B cell (primary cell): ENCODE results near the gene R3HDM4. TPM values are rescaled to one million over a fixed set of nuclear protein-coding genes. Genes with fewer than 3 reads are reported as not detected.

Experiments used
- ATAC-seq: fragments of 200-7000 bp; cut with Tn5 transposase; one replicate; pipeline ENCODE4 v1.10.0; 2021; ENCODE audit warnings: low read depth, mild to moderate bottlenecking, moderate number of reproducible peaks, moderate library complexity
- CTCF ChIA-PET: fragments of 350-600 bp; sonication (Branson Sonifier 250); formaldehyde crosslinking; loops from one replicate; lab custom pipeline; 2021; ENCODE audit warnings: antibody characterized with exemption, inconsistent platforms; lab: Charles Lee
- POLR2A ChIA-PET: fragments of 350-600 bp; sonication (Branson Sonifier 250); formaldehyde crosslinking; loops from one replicate; lab custom pipeline; 2021; ENCODE audit warnings: antibody characterized with exemption; lab: Charles Lee
- DNase-seq: peaks from one replicate; pipeline ENCODE4 v3.0.0; 2013
- H2AFZ ChIP-seq: 2 replicates; pipeline ENCODE4 v1.6.1; 2012; ENCODE audit warnings: mild to moderate bottlenecking, low read depth, low read length; ENCODE audit not compliant: insufficient read depth, poor library complexity, severe bottlenecking
- H3K27ac ChIP-seq, 2 donors: 1 replicate in 1 of 2; 2 replicates in 1 of 2; pipeline ENCODE4 v1.5.1; 2012 to 2013; ENCODE audit warnings: low read length in 2 of 2, mild to moderate bottlenecking in 2 of 2, moderate library complexity in 1 of 2
- H3K27me3 ChIP-seq, 4 experiments: fragments of 200-600 bp in 1 of 4; sonication (generic) in 1 of 4; replicated peaks in 1 of 4; 1 replicate in 2 of 4; 2 replicates in 2 of 4; pipeline versions ENCODE4 v1.6.1 to v1.7.0; 2013 to 2016; ENCODE audit warnings: low read length in 3 of 4, mild to moderate bottlenecking in 2 of 4, mixed read lengths in 1 of 4, moderate library complexity in 1 of 4; ENCODE audit not compliant: insufficient read depth in 4 of 4, control insufficient read depth in 3 of 4; ENCODE audit errors: control extremely low read depth in 1 of 4
- H3K36me3 ChIP-seq, 2 experiments: replicated peaks in 1 of 2; 1 replicate in 1 of 2; 2 replicates in 1 of 2; pipeline versions ENCODE4 v1.6.1 to v1.7.1; 2013; ENCODE audit warnings: low read length in 1 of 2; ENCODE audit not compliant: insufficient read depth in 2 of 2, control insufficient read depth in 1 of 2; ENCODE audit errors: control extremely low read depth in 1 of 2, extremely low read depth in 1 of 2
- H3K4me1 ChIP-seq, 2 donors: fragments of 200-600 bp in 1 of 2; sonication (generic) in 1 of 2; 1 replicate in 1 of 2; 2 replicates in 1 of 2; pipeline versions ENCODE4 v1.5.1 to v1.6.1; 2013 to 2017; ENCODE audit warnings: low read length in 2 of 2; ENCODE audit not compliant: control insufficient read depth in 2 of 2, insufficient read depth in 2 of 2
- H3K4me2 ChIP-seq: replicated peaks from 2 replicates; pipeline ENCODE3; 2012; ENCODE audit warnings: mild to moderate bottlenecking, low read depth, low read length; ENCODE audit not compliant: poor library complexity, severe bottlenecking
- H3K4me3 ChIP-seq, 5 experiments: fragments of 200-600 bp in 1 of 5; sonication (generic) in 1 of 5; 1 replicate in 3 of 5; 2 replicates in 2 of 5; pipeline versions ENCODE4 v1.5.1 to v1.7.0; 2011 to 2016; ENCODE audit warnings: low read length in 4 of 5, mild to moderate bottlenecking in 4 of 5, low read depth in 2 of 5, control low read depth in 1 of 5, moderate library complexity in 1 of 5; ENCODE audit not compliant: insufficient read depth in 1 of 5; ENCODE audit errors: control extremely low read depth in 1 of 5, extremely low read depth in 1 of 5
- H3K79me2 ChIP-seq: fragments of 200-600 bp; sonication (generic); one replicate; pipeline ENCODE4 v1.6.0; 2016; ENCODE audit warnings: low read length; ENCODE audit not compliant: control insufficient read depth, insufficient read depth
- H3K9ac ChIP-seq: fragments of 200-600 bp; sonication (generic); 2 replicates; pipeline ENCODE4 v1.6.1; 2017; ENCODE audit warnings: mild to moderate bottlenecking, low read length, moderate library complexity
- H3K9me3 ChIP-seq, 3 donors: one replicate each; pipeline versions ENCODE4 v1.6.1 to v1.7.1; 2013; ENCODE audit warnings: low read length in 2 of 3; ENCODE audit not compliant: control insufficient read depth in 2 of 3, insufficient read depth in 1 of 3; ENCODE audit errors: control extremely low read depth in 1 of 3
- H4K20me1 ChIP-seq: 2 replicates; pipeline ENCODE4 v1.6.0; 2012; ENCODE audit warnings: mild to moderate bottlenecking, low read length; ENCODE audit not compliant: insufficient read depth, control insufficient read depth, poor library complexity, severe bottlenecking
- H3K27ac Mint-ChIP-seq: one replicate; pipeline ENCODE4 v1.8.0; 2021; ENCODE audit warnings: mixed read lengths
- H3K27me3 Mint-ChIP-seq: one replicate; pipeline ENCODE4 v1.8.0; 2021; ENCODE audit warnings: mixed read lengths
- H3K4me1 Mint-ChIP-seq: one replicate; pipeline ENCODE4 v1.8.0; 2021; ENCODE audit warnings: mixed read lengths
- H3K4me3 Mint-ChIP-seq: one replicate; pipeline ENCODE4 v1.8.0; 2021; ENCODE audit warnings: mixed read lengths
- H3K9me3 Mint-ChIP-seq: one replicate; pipeline ENCODE4 v1.8.0; 2022; ENCODE audit warnings: mixed read lengths; ENCODE audit not compliant: insufficient read depth
- CTCF ChIP-seq: fragments of 200-600 bp; IDR thresholded peaks from one replicate; pipeline ENCODE4 v1.8.0; 2022; ENCODE audit warnings: antibody characterized with exemption, mild to moderate bottlenecking
- EZH2 ChIP-seq: IDR thresholded peaks from 2 replicates; pipeline ENCODE4 v1.6.1; 2012; ENCODE audit warnings: borderline replicate concordance, low read depth, mild to moderate bottlenecking, moderate library complexity, low read length; ENCODE audit not compliant: insufficient read depth, poor library complexity, severe bottlenecking
- WGBS: methylation state at CpG from one replicate; pipeline ENCODE4 v1.1.5; 2013; ENCODE audit warnings: missing lambda C conversion rate; ENCODE audit not compliant: insufficient coverage; 5-methylcytosine and 5-hydroxymethylcytosine counted together
- intact Hi-C: fragments of 100-400 bp; cut with micrococcal nuclease; formaldehyde crosslinking; loops from one replicate; pipeline ENCODE4 v1.10.0; 2022
- polyA plus RNA-seq: library from polyadenylated mRNA; depleted of rRNA; stranded (reverse); fragments of >200 nt; gene quantifications from 2 replicates; pipeline ENCODE4 v1.2.3, GENCODE V29; 2012
- total RNA-seq, 2 donors: library from RNA; stranded (reverse); fragments of 120-200 nt in 1 of 2; gene quantifications; 1 replicate in 1 of 2; 2 replicates in 1 of 2; pipeline versions ENCODE4 v1.2.3 to v1.2.4, GENCODE V29; 2013 to 2022

The R3HDM4 gene
- total and polyA plus RNA-seq, 2 donors (not counting 1 experiment from before 2014, with no cell fraction given) = 168 to 176 TPM

- Histone ChIP-seq H3K79me2 (peaks cover 63% of the 10 kb centered on the region), H3K4me3 (peak overlapping the region in 2 of 5 experiments; percentile 20 to 26), H3K9ac (no peak overlapping the region), H3K36me3 (peaks cover 0 to 2% of the 10 kb centered on the region in 2 experiments), H3K4me2 (peak overlapping the region; percentile 54), H3K9me3 (peaks cover 0 to 10% (median 0%) of the 10 kb centered on the region in 3 donors), H4K20me1 (no peaks in the 10 kb centered on the region), H3K4me1 (peaks cover 48 to 63% of the 10 kb centered on the region in 2 donors), H2AFZ (no peak overlapping the region), H3K27me3 (peaks cover 0 to 9% (median 0%) of the 10 kb centered on the region in 4 experiments), H3K27ac (peak overlapping the region; percentile 50 to 81)
- DNase-seq (no peak), ATAC-seq (no peak)
- Mint-ChIP-seq H3K27me3 (peaks cover 3% of the 10 kb centered on the region), H3K4me3 (peak overlapping the region; percentile 78), H3K9me3 (no peaks in the 10 kb centered on the region), H3K27ac (peak overlapping the region; percentile 88), H3K4me1 (peaks cover 42% of the 10 kb centered on the region)
- TF ChIP-seq CTCF (no peak), EZH2 (no peak)
- WGBS = 87% methylated on average over 34 of the region's 54 CpGs
- intact Hi-C loops = no loop called here
- ChIA-PET CTCF (interaction anchor here (6.3 kb wide), 1 partner anchor 48 kb away, joined by 46 read pairs; no protein-coding TSS in a partner anchor), POLR2A (interaction anchor here (1.1 kb wide), 1 partner anchor 72 kb away, joined by 3 read pairs; no protein-coding TSS in a partner anchor)
Observed at GRCh38 chr19:911197-912033, 1.6 kb downstream of the R3HDM4 start.
